HFFc6 (cell line): ENCODE results near the gene MAB21L4. TPM values are rescaled to one million over a fixed set of nuclear protein-coding genes. Genes with fewer than 3 reads are reported as not detected.

ENCODE experiments used
- DNase-seq: peaks from one replicate; pipeline ENCODE4 v3.0.0-alpha.2; 2018
- H3K27ac Mint-ChIP-seq: 2 replicates; pipeline ENCODE4 v1.8.0; 2020; ENCODE audit warnings: mild to moderate bottlenecking, mixed read lengths
- H3K27me3 Mint-ChIP-seq: 2 replicates; pipeline ENCODE4 v1.8.0; 2021; ENCODE audit warnings: mild to moderate bottlenecking, moderate library complexity, mixed read lengths; ENCODE audit not compliant: insufficient read depth
- H3K36me3 Mint-ChIP-seq: 2 replicates; pipeline ENCODE4 v1.8.0; 2021; ENCODE audit warnings: low read depth, mixed read lengths
- H3K4me1 Mint-ChIP-seq: 2 replicates; pipeline ENCODE4 v1.8.0; 2020; ENCODE audit warnings: low read depth, mixed read lengths
- H3K4me3 Mint-ChIP-seq: 2 replicates; pipeline ENCODE4 v1.8.0; 2020; ENCODE audit warnings: mild to moderate bottlenecking, moderate library complexity, mixed read lengths
- H3K9me3 Mint-ChIP-seq: 2 replicates; pipeline ENCODE4 v1.8.0; 2020; ENCODE audit warnings: mild to moderate bottlenecking, mixed read lengths
- total RNA-seq, 6 experiments: library from RNA; stranded (reverse); fragmentation: NEBNext Ultra II Directional; extraction: Animal tissue kit (Norgen Biotek cat#: 25700); gene quantifications; 2 replicates in 1 of 6; 3 replicates in 5 of 6; pipeline ENCODE4 v1.2.3, GENCODE V29; 2021
- TF ChIP-seq, protein P1 (sequence below): fragments of 200-600 bp; sonication (generic); IDR thresholded peaks from 2 replicates; pipeline ENCODE4 v1.5.0; 2021; ENCODE audit warnings: antibody characterized with exemption, mild to moderate bottlenecking

MAB21L4 gene
- total RNA-seq, 6 experiments from 2014 or later, result not detected

- Mint-ChIP-seq H3K9me3 (no peaks in the 10 kb centered on the region), H3K36me3 (no peaks in the 10 kb centered on the region), H3K27ac (no peak overlapping the region), H3K27me3 (peaks cover 6% of the 10 kb centered on the region; the same call in 1 of the 2 replicates), H3K4me1 (no peaks in the 10 kb centered on the region), H3K4me3 (no peak overlapping the region)
- DNase-seq, result no peak
- TF ChIP-seq, protein P1, sequence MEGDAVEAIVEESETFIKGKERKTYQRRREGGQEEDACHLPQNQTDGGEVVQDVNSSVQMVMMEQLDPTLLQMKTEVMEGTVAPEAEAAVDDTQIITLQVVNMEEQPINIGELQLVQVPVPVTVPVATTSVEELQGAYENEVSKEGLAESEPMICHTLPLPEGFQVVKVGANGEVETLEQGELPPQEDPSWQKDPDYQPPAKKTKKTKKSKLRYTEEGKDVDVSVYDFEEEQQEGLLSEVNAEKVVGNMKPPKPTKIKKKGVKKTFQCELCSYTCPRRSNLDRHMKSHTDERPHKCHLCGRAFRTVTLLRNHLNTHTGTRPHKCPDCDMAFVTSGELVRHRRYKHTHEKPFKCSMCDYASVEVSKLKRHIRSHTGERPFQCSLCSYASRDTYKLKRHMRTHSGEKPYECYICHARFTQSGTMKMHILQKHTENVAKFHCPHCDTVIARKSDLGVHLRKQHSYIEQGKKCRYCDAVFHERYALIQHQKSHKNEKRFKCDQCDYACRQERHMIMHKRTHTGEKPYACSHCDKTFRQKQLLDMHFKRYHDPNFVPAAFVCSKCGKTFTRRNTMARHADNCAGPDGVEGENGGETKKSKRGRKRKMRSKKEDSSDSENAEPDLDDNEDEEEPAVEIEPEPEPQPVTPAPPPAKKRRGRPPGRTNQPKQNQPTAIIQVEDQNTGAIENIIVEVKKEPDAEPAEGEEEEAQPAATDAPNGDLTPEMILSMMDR, result no peak
Measured at GRCh38 chr2:240876475-240877251, 19.3 kb downstream of the MAB21L4 start.

DNA sequence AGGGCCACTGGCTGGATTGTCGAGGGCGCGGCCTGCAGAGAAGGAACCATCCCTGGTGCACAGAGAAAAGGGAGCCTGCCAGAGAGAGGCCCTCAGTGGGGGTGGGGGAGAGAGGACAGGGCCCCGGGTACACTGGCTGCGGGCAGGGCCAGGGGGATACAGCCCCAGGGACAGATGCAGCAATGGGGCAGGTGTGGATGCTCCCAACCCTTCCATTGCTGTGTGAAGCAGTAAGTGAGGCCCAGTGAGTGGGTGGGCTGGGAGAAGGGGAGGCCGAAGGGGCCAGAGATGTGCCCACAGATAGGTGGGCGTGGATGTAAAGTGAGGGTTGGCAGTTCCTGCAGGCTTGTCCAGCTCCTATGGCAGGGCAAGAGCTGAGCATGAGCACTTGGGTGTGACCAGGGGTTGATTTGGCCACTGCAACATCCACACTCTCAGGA lies 19.9 kb downstream of the MAB21L4 start:
- H3K9me3 Mint-ChIP-seq, result no peaks in the 10 kb centered on the region
- H3K4me1 Mint-ChIP-seq, result no peaks in the 10 kb centered on the region
- no peak overlapping the region for H3K27ac Mint-ChIP-seq
- DNase-seq, result no peak
- TF ChIP-seq, protein P1, result no peak
- H3K27me3 Mint-ChIP-seq, result peaks cover 8% of the 10 kb centered on the region; the same call in 1 of the 2 replicates
- no peak overlapping the region for H3K4me3 Mint-ChIP-seq
- no peaks in the 10 kb centered on the region for H3K36me3 Mint-ChIP-seq

DNA sequence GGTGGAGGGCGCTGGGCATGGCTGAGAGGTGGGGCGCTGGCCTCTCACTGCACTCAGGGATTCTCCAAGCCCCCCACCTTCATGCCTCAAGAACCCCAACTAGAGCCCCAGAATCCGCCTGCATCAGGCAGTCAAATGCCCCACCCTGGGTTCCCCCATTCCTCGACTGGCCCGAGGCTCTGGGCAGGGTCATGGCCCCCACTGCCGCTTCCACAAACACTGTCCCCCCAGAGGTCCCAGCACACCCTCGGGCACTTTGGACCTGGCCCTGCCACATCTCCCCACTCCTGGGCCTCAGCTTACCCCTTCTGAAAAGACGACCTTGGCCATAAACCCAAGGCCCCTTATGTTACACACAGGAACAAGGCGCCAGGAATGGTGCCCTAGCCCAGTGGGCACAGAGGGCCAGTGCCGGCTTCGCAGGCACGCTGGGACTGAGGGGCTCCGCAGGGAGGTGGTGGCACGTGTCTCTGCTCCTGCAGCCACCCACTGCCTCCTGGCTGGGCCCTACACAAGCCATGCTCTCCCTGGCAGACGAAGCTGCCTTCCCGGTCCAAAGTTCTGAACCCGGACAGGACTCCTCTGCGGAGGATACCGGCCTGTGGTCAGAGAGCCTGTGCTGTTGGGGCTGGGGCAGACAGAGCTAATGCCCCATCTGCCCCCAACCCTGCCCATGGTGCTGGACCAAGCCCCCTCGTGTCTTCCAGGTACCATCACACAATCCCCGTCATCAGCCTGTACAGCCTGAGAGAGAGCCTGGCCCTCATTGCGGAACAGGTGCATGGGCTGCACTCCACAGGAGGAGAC lies 20.5 kb downstream of the MAB21L4 start:
- H3K4me3 Mint-ChIP-seq, result no peak overlapping the region
- DNase-seq, result no peak
- no peaks in the 10 kb centered on the region for H3K36me3 Mint-ChIP-seq
- peaks cover 11% of the 10 kb centered on the region for H3K27me3 Mint-ChIP-seq
- no peak overlapping the region for H3K27ac Mint-ChIP-seq
- no peaks in the 10 kb centered on the region for H3K9me3 Mint-ChIP-seq
- no peaks in the 10 kb centered on the region for H3K4me1 Mint-ChIP-seq
- TF ChIP-seq, protein P1, result no peak

DNA sequence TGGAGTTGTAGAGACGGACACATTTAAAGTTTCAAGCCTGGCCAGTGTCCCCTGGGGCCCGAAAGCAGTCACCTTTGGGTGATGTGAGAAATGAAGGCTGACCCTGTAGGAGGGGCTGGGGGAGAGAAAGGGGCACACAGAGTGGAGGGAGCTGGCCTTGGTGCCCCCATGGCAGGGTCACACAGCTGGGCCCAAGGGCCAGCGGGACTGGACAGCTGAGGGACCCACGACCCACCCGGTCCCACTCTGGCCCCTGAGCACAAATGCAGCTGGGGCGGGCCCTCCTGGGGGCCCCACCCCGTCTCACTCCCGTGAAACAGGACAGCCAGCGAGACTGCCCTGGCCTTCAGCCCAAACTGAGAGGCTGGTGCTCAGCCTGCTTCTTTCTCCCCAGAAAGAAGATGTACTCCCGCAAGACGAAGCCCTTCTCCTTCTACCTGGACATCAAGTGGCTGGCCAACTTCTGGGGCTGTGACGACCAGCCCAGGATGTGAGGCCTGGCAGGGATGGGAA lies 21.2 kb downstream of the MAB21L4 start:
- H3K36me3 Mint-ChIP-seq, result no peaks in the 10 kb centered on the region
- H3K4me3 Mint-ChIP-seq, result no peak overlapping the region
- TF ChIP-seq, protein P1, result no peak
- H3K9me3 Mint-ChIP-seq, result no peaks in the 10 kb centered on the region
- no peaks in the 10 kb centered on the region for H3K4me1 Mint-ChIP-seq
- no peak overlapping the region for H3K27ac Mint-ChIP-seq
- H3K27me3 Mint-ChIP-seq, result peaks cover 13% of the 10 kb centered on the region
- DNase-seq, result no peak

DNA sequence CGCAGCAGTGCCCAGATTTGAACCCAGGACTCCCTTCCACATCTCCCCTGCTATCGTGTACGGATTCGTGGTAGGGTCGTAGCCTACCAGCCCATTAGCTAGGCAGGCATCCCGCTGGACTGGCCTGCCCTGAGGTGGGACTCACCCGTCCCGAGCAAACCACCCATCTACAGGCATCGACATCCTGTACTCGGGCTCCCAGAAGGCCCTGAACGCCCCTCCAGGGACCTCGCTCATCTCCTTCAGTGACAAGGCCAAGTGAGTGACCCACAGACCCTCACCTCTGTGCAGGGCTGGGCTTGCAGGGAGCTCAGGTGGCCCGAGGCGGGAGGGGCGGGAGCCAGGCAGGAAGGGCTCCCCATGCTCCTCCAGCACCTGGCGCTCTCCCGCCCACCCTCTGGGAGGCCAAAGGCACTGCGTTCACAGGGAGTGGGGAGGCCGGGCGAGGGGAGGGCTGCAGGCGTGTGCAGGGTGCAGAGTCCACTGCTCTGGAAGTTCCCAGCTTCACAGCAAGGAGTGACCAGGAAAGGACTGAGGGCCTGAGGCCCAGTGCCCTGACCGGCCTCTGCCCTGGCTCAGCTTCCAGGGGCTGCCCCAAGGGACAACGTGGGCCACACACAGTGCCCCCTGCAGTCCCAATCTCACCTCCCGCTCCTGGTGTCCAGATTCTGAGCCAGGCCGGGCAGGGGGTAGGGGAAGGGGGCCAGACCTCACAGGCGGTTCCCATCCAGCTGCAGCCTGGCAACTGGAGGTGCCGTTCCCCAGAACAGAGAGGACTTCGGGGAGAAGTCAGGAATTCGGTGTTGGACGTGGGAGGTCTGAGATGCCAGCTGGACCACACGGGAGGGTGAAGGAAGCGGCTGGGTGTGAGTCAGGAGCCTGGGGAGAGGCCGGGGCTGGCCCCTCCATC lies 21.9 kb downstream of the MAB21L4 start:
- Mint-ChIP-seq H3K27ac (no peak overlapping the region), H3K27me3 (peaks cover 15% of the 10 kb centered on the region), H3K4me3 (no peak overlapping the region), H3K4me1 (no peaks in the 10 kb centered on the region), H3K36me3 (no peaks in the 10 kb centered on the region), H3K9me3 (no peaks in the 10 kb centered on the region)
- TF ChIP-seq, protein P1, result 0 out of 2 replicates have a peak, but pooled peaks have one; percentile 10
- DNase-seq, result no peak
